Bronchial epithelial cell (primary cell): ENCODE results near the gene DDX53. TPM values are rescaled to one million over a fixed set of nuclear protein-coding genes. Genes with fewer than 3 reads are reported as not detected.
A peak's percentile ranks its signal among the peaks of the same experiment; 100 is the strongest.

Experiments
- DNase-seq: peaks from one replicate; pipeline ENCODE4 v3.0.0-alpha.2; 2010; ENCODE audit warnings: low read depth
- FAIRE-seq: peaks from 2 replicates; lab custom pipeline; 2011; peaks lifted over from hg19 to GRCh38; lab: Jason Lieb, UNC
- H3K27me3 ChIP-seq: 2 replicates; pipeline ENCODE4 v1.5.1; 2011; ENCODE audit warnings: low read length; ENCODE audit not compliant: control insufficient read depth, insufficient read depth
- H3K36me3 ChIP-seq: 2 replicates; pipeline ENCODE4 v1.5.1; 2011; ENCODE audit warnings: low read length; ENCODE audit not compliant: control insufficient read depth, insufficient read depth
- H3K4me3 ChIP-seq: 2 replicates; pipeline ENCODE4 v1.5.1; 2011; ENCODE audit warnings: mild to moderate bottlenecking, low read depth, low read length, control low read depth
- total RNA-seq: library from RNA; depleted of rRNA; stranded (reverse); fragments of >200 nt; gene quantifications from 2 replicates; pipeline ENCODE4 v1.2.1, GENCODE V29; 2014
- TF ChIP-seq, protein P1 (sequence below): IDR thresholded peaks from 2 replicates; pipeline ENCODE4 v1.5.1; 2011; ENCODE audit warnings: mild to moderate bottlenecking, moderate library complexity, low read length, control low read depth, inconsistent platforms; ENCODE audit not compliant: insufficient read depth, severe bottlenecking

DDX53 gene
- total RNA-seq, 1 donor from 2014 or later, result not detected

DNA sequence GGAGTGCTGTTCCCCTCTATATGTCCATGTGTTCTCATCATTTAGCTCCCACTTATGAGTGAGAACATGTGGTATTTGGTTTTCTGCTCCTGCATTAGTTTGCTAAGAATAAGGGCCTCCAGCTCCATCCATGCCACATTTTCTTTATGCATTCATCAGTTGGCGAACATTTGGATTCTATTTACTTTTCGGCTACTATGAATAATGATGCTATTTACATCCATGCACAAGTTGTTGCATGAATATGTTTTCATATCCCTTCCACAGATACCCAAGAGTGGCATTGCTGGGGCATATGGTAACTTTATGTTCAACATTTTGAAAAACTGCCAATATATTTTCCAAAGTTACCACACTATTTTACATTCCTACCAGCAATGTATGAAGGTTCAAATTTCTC lies 13.8 kb upstream of the DDX53 start:
- DNase-seq (no peak), FAIRE-seq (no peak)
- H3K36me3 ChIP-seq, result no peaks in the 10 kb centered on the region
- TF ChIP-seq, protein P1, sequence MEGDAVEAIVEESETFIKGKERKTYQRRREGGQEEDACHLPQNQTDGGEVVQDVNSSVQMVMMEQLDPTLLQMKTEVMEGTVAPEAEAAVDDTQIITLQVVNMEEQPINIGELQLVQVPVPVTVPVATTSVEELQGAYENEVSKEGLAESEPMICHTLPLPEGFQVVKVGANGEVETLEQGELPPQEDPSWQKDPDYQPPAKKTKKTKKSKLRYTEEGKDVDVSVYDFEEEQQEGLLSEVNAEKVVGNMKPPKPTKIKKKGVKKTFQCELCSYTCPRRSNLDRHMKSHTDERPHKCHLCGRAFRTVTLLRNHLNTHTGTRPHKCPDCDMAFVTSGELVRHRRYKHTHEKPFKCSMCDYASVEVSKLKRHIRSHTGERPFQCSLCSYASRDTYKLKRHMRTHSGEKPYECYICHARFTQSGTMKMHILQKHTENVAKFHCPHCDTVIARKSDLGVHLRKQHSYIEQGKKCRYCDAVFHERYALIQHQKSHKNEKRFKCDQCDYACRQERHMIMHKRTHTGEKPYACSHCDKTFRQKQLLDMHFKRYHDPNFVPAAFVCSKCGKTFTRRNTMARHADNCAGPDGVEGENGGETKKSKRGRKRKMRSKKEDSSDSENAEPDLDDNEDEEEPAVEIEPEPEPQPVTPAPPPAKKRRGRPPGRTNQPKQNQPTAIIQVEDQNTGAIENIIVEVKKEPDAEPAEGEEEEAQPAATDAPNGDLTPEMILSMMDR, result no peak
- H3K27me3 ChIP-seq, result no peaks in the 10 kb centered on the region
- no peak overlapping the region for H3K4me3 ChIP-seq

DNA sequence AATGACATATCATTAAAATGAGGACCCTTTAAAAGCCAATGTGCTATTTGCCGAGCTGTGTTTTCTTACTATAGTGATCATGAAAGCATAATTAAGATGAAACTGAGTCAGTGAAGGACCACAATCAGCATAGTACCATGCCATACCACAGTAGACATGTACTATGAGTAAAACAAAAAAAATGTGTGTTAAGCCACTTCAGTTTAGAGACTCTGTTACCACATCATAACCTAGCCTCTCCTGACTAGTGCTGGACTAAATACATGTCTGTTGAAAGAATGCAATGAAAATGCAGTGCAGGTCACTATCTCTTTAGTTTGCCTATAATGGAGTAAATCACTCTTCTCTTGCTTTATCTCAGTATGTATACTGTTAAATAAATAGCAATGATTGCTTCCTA lies 12.3 kb upstream of the DDX53 start:
- no peak overlapping the region for H3K4me3 ChIP-seq
- FAIRE-seq, result no peak
- no peaks in the 10 kb centered on the region for H3K27me3 ChIP-seq
- TF ChIP-seq, protein P1, result no peak
- DNase-seq, result peak; percentile 31
- no peaks in the 10 kb centered on the region for H3K36me3 ChIP-seq

- Histone ChIP-seq H3K4me3 (no peak overlapping the region), H3K27me3 (no peaks in the 10 kb centered on the region), H3K36me3 (no peaks in the 10 kb centered on the region)
- FAIRE-seq (no peak), DNase-seq (peak; percentile 11)
- TF ChIP-seq, protein P1, result no peak
These were observed 3.4 kb downstream of the DDX53 start for GRCh38 chrX:23003116-23003515.

GRCh38 chrX:23008431-23009099 lies 8.8 kb downstream of the DDX53 start:
- H3K27me3 ChIP-seq, result no peaks in the 10 kb centered on the region
- TF ChIP-seq, protein P1, result peak; percentile 31
- no peaks in the 10 kb centered on the region for H3K36me3 ChIP-seq
- peak; percentile 35 for DNase-seq
- FAIRE-seq, result no peak
- no peak overlapping the region for H3K4me3 ChIP-seq

GRCh38 chrX:23012162-23012561 lies 12.4 kb downstream of the DDX53 start:
- Histone ChIP-seq H3K4me3 (no peak overlapping the region), H3K27me3 (no peaks in the 10 kb centered on the region), H3K36me3 (no peaks in the 10 kb centered on the region)
- DNase-seq, result no peak
- TF ChIP-seq, protein P1, result no peak
- FAIRE-seq, result no peak

DNA sequence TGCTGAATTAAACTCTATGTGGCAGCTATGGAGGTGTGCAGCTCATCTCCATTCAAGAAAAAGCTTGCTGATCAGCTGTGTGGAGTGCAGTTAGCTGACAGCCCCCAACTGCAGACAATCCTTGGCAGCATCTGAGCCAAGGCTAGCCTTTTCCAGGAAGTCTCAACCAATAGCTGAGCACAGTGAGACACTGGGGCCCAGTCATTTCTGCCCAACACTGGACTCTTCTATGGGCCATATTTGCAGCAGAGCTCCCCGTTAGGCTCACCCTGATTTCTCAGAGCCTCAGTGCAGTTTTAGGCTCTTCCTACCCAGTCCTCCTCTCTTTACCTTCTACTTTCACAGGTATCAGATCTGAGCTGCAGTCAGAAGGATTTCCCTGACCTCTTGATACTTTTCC lies 12.9 kb downstream of the DDX53 start:
- FAIRE-seq (no peak), DNase-seq (no peak)
- no peaks in the 10 kb centered on the region for H3K27me3 ChIP-seq
- H3K36me3 ChIP-seq, result no peaks in the 10 kb centered on the region
- H3K4me3 ChIP-seq, result no peak overlapping the region
- TF ChIP-seq, protein P1, result no peak
